Gastrocnemius medialis (tissue), 4 donors: Measurements from ENCODE around the gene EYS.

Experiments
- POLR2A ChIP-seq, 2 donors: fragments of 450-650 bp; IDR thresholded peaks; one replicate each; pipeline ENCODE4 v1.6.1; 2017; ENCODE audit warnings: antibody characterized with exemption in 2 of 2, mild to moderate bottlenecking in 2 of 2, moderate library complexity in 2 of 2
- TF ChIP-seq, protein P1 (sequence below), 5 experiments: fragments of 450-650 bp in 3 of 5; fragments of 200-600 bp in 2 of 5; sonication (generic) in 2 of 5; IDR thresholded peaks in 4 of 5; conservative IDR thresholded peaks in 1 of 5; 1 replicate in 4 of 5; 2 replicates in 1 of 5; pipeline ENCODE4 v1.5.1; 2016 to 2019; ENCODE audit warnings: antibody characterized with exemption in 5 of 5, mild to moderate bottlenecking in 3 of 5, moderate library complexity in 3 of 5

DNA sequence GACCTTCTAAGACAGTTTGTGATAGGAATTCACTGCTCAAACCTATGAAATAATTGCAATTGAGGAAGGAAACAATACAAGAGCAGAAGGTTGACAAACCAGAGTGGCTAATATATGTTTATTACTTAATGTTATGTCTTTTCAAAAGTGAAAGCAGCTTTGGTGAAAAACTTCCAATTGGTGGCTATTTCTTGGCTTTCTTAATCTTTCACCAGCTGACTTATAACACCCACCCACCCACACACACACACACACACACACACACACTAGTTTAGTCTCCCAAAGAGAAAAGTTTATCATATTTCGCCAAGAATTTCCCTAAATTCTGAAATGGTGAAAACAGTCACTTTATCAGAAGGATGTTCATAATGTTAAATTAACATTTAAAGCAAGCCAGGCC lies 583.5 kb downstream of the EYS start:
- no peak for TF ChIP-seq POLR2A (IDR thresholded peaks at IDR 0.05)
- TF ChIP-seq, protein P1, sequence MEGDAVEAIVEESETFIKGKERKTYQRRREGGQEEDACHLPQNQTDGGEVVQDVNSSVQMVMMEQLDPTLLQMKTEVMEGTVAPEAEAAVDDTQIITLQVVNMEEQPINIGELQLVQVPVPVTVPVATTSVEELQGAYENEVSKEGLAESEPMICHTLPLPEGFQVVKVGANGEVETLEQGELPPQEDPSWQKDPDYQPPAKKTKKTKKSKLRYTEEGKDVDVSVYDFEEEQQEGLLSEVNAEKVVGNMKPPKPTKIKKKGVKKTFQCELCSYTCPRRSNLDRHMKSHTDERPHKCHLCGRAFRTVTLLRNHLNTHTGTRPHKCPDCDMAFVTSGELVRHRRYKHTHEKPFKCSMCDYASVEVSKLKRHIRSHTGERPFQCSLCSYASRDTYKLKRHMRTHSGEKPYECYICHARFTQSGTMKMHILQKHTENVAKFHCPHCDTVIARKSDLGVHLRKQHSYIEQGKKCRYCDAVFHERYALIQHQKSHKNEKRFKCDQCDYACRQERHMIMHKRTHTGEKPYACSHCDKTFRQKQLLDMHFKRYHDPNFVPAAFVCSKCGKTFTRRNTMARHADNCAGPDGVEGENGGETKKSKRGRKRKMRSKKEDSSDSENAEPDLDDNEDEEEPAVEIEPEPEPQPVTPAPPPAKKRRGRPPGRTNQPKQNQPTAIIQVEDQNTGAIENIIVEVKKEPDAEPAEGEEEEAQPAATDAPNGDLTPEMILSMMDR (IDR thresholded peaks at IDR 0.05 in 4 of 5, conservative IDR thresholded peaks at IDR 0.05 in 1 of 5): no peak
